ENCODE results near the gene INSL3. TPM values are rescaled to one million over a fixed set of nuclear protein-coding genes. Genes with fewer than 3 reads are reported as not detected.

Gene INSL3
- total and polyA plus RNA-seq, 2 of the 13 experiments (the other 11 are each of a cell fraction or from before 2014, with no cell fraction given), result 0.30 TPM; not detected in 1

DNA sequence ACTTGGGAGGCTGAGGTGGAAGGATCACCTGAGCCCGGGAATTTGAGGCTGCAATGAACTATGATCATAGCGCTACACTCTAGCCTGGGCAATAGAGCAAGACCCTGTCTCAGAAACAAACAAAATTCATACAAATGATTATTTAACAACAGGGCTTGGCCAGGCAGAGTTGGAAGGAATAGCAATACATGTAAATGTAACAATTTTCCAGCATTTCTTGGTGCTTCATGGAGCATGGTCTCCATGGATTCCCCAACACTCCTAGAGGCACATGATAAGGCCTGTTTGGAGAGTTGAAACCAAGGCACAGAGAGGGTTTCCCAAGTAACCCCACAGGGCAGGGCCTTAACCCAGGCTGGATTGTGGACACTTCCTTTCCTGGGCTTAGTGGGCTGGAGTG lies 10.2 kb downstream of the INSL3 start (continued):
- TF ChIP-seq TEF (CRISPR knock-in tag; IDR thresholded peaks at IDR 0.05) (no peak), SAFB2 (CRISPR knock-in tag; IDR thresholded peaks at IDR 0.05; ENCODE audit: borderline replicate concordance, low read depth) (no peak), AKAP8 (CRISPR knock-in tag; IDR thresholded peaks at IDR 0.05) (no peak), ARNT (IDR thresholded peaks at IDR 0.05) (no peak), TSC22D2 (CRISPR knock-in tag; IDR thresholded peaks at IDR 0.05; ENCODE audit: borderline replicate concordance) (no peak), ZBTB38 (CRISPR knock-in tag; IDR thresholded peaks at IDR 0.05) (no peak), MAFF (IDR thresholded peaks at IDR 0.05; ENCODE audit: low read depth, low read length) (no peak)

DNA sequence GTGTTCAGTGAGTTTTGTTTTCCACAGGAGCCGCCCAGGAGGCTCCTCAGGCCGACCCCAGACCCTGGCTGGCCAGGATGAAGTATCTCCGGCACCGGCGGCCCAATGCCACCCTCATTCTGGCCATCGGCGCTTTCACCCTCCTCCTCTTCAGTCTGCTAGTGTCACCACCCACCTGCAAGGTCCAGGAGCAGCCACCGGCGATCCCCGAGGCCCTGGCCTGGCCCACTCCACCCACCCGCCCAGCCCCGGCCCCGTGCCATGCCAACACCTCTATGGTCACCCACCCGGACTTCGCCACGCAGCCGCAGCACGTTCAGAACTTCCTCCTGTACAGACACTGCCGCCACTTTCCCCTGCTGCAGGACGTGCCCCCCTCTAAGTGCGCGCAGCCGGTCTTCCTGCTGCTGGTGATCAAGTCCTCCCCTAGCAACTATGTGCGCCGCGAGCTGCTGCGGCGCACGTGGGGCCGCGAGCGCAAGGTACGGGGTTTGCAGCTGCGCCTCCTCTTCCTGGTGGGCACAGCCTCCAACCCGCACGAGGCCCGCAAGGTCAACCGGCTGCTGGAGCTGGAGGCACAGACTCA lies 13.5 kb downstream of the INSL3 start:
- Histone ChIP-seq H2AFZ (ENCODE audit: low read length) (no peak overlapping the region), H3K79me2 (ENCODE audit: insufficient read depth, low read length) (no peaks in the 10 kb centered on the region), H3K27ac (ENCODE audit: extremely low read length, insufficient read depth, low read length) (no peak overlapping the region), H3K4me2 (ENCODE audit: low read depth, low read length) (no peak overlapping the region), H3K27me3 (ENCODE audit: control insufficient read depth in 1 of 2, insufficient read depth in 2 of 2, low read length in 2 of 2) (no peaks in the 10 kb centered on the region), H3K36me3 (replicated peaks in 1 of 2; ENCODE audit: control insufficient read depth in 1 of 2, insufficient read depth in 2 of 2, low read length in 2 of 2) (peaks cover 0 to 2% of the 10 kb centered on the region in 2 experiments; a peak in 2 of 5 replicates), H3K9ac (ENCODE audit: insufficient read depth, low read depth, low read length) (no peak overlapping the region), H3K9me3 (ENCODE audit: low read length) (no peaks in the 10 kb centered on the region), H4K20me1 (ENCODE audit: insufficient read depth, low read length) (no peaks in the 10 kb centered on the region), H3K4me1 (ENCODE audit: insufficient read depth, low read length) (no peaks in the 10 kb centered on the region), H3K4me3 (replicated peaks in 1 of 3; ENCODE audit: insufficient read depth in 1 of 3, low read depth in 2 of 3, low read length in 3 of 3) (no peak overlapping the region)
- in situ Hi-C loops (cut with HindIII; ENCODE audit: extremely low pct_ligation_motif_present, low pct_unique_long_range_greater_than_20kb), result no loop called here
- 99% methylated on average over 31 of the region's 38 CpGs for WGBS (ENCODE audit: low lambda C conversion rate)
- intact Hi-C loops (cut with micrococcal nuclease; ENCODE audit: unreplicated experiment), result no loop called here
- ChIA-PET CTCF (ENCODE audit: low intra/inter-chr PET ratio, low total read pairs) (no interaction called here), POLR2A (no interaction called here)
- no TSS peak for BruUV-seq (replicated peaks)
- ATAC-seq, result no peak
- no peak for DNase-seq (ENCODE audit: low spot score)
- FAIRE-seq, result no peak
- TF ChIP-seq HDAC2 (CRISPR knock-in tag; IDR thresholded peaks at IDR 0.05) (no peak), ZNF574 (CRISPR knock-in tag; IDR thresholded peaks at IDR 0.05) (no peak), THRA (CRISPR knock-in tag; IDR thresholded peaks at IDR 0.05; ENCODE audit: borderline replicate concordance) (no peak), MAFG (CRISPR knock-in tag; IDR thresholded peaks at IDR 0.05) (no peak), RXRB (CRISPR knock-in tag; IDR thresholded peaks at IDR 0.05; ENCODE audit: borderline replicate concordance) (no peak), ZNF224 (CRISPR knock-in tag; IDR thresholded peaks at IDR 0.05) (no peak), ZIK1 (CRISPR knock-in tag; IDR thresholded peaks at IDR 0.05; ENCODE audit: borderline replicate concordance, low read depth) (no peak), GPN1 (CRISPR knock-in tag; IDR thresholded peaks at IDR 0.05; ENCODE audit: borderline replicate concordance) (no peak), MAFF (IDR thresholded peaks at IDR 0.05; ENCODE audit: low read depth, low read length) (no peak), ZNF841 (CRISPR knock-in tag; IDR thresholded peaks at IDR 0.05; ENCODE audit: borderline replicate concordance) (no peak), ZNF354B (CRISPR knock-in tag; IDR thresholded peaks at IDR 0.05) (no peak)
- TF ChIP-seq, protein P1, sequence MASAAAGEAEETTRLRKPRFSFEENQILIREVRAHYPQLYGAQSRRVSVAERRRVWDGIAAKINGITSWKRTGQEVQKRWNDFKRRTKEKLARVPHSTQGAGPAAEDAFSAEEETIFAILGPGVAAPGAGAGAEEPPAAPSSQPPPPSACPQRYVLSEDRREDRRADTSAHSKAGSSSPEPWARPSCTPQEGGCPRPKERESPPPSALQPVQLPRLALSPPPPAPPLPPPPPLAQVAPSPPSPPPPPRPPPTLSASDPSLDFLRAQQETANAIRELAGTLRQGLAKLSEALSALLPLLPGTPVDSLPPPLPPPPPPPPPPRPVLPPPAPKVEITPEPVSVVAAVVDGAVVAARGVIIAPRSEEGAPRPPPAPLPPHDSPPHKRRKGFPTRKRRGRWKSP (CRISPR knock-in tag; IDR thresholded peaks at IDR 0.05), result no peak
